H54 (cell line): Measurements from ENCODE around the gene SLC45A3.
A peak's percentile ranks its signal among the peaks of the same experiment; 100 is the strongest.
"Not testable (repeated sequence)": the region's sequence is repeated elsewhere in the genome, so short reads cannot be mapped to it uniquely, and the experiment has no call there.

Source experiments
- DNase-seq: peaks from one replicate; pipeline ENCODE4 v3.0.0; 2011; ENCODE audit warnings: low spot score, mixed read lengths; ENCODE audit not compliant: insufficient read length
- FAIRE-seq: peaks from 3 replicates; lab custom pipeline; 2011; peaks lifted over from hg19 to GRCh38; lab: Jason Lieb, UNC
- POLR2A ChIP-seq: IDR thresholded peaks from 2 replicates; pipeline ENCODE4 v1.6.1; 2011; ENCODE audit warnings: low read depth, mild to moderate bottlenecking, low read length

SLC45A3 gene

GRCh38 chr1:205680073-205680851 lies at the start of gene SLC45A3:
Gene SLC45A3 (minus strand): TSS chr1:205680509. CDS start chr1:205664656, 15,853 bp downstream.
- DNase-seq (peak; percentile 69), FAIRE-seq (no peak)
- TF ChIP-seq POLR2A = peak; percentile 21; the same call in 1 of the 2 replicates

GRCh38 chr1:205726619-205727125 lies 46.4 kb upstream of the SLC45A3 start:
- FAIRE-seq (peak; percentile 81), DNase-seq (no peak)
- TF ChIP-seq POLR2A = no peak

GRCh38 chr1:205725514-205725913 lies 45.2 kb upstream of the SLC45A3 start:
- FAIRE-seq (no peak), DNase-seq (no peak)
- no peak for TF ChIP-seq POLR2A

GRCh38 chr1:205720740-205721139 lies 40.4 kb upstream of the SLC45A3 start:
- not testable (repeated sequence) for DNase-seq

GRCh38 chr1:205719762-205720161 lies 39.5 kb upstream of the SLC45A3 start:
- DNase-seq = no peak
- TF ChIP-seq POLR2A = no peak
- FAIRE-seq = no peak

More at GRCh38 chr1:205720740-205721139, 40.4 kb upstream of the SLC45A3 start:
- not testable (repeated sequence) for FAIRE-seq

GRCh38 chr1:205719015-205719414 lies 38.7 kb upstream of the SLC45A3 start:
- DNase-seq (no peak), FAIRE-seq (no peak)
- no peak for TF ChIP-seq POLR2A

- TF ChIP-seq POLR2A = no peak
- no peak for DNase-seq
- no peak for FAIRE-seq
Observed at GRCh38 chr1:205716371-205717132, 36.2 kb upstream of the SLC45A3 start.

- DNase-seq (no peak), FAIRE-seq (no peak)
- no peak for TF ChIP-seq POLR2A
Observed at GRCh38 chr1:205715628-205716027, 35.3 kb upstream of the SLC45A3 start.

- DNase-seq (no peak), FAIRE-seq (no peak)
- no peak for TF ChIP-seq POLR2A
Observed at GRCh38 chr1:205714906-205715246, 34.6 kb upstream of the SLC45A3 start.

- no peak for DNase-seq
- TF ChIP-seq POLR2A = no peak
- no peak for FAIRE-seq
Observed at GRCh38 chr1:205714190-205714905, 34.0 kb upstream of the SLC45A3 start.

GRCh38 chr1:205711105-205712048 lies 31.1 kb upstream of the SLC45A3 start:
- peak; percentile 15 for FAIRE-seq
- DNase-seq = peak; percentile 42
- TF ChIP-seq POLR2A = no peak

GRCh38 chr1:205710201-205711062 lies 30.1 kb upstream of the SLC45A3 start:
- no peak for DNase-seq
- TF ChIP-seq POLR2A = no peak
- no peak for FAIRE-seq
